Loucy (cell line): Measurements from ENCODE around the gene OR2AP1.
A peak's percentile ranks its signal among the peaks of the same experiment; 100 is the strongest.

ENCODE experiments used
- H2AFZ ChIP-seq: fragments of 200-600 bp; sonication (generic); 2 replicates; pipeline ENCODE4 v1.6.0; 2016; ENCODE audit warnings: antibody characterized with exemption, mild to moderate bottlenecking, low read length, moderate library complexity
- H3F3A ChIP-seq: fragments of 200-600 bp; 2 replicates; pipeline ENCODE4 v1.6.0; 2016; ENCODE audit warnings: antibody characterized with exemption, low read depth, mild to moderate bottlenecking
- H3K27me3 ChIP-seq: fragments of 200-600 bp; sonication (generic); 2 replicates; pipeline ENCODE4 v1.6.1; 2014; ENCODE audit warnings: low read length, mild to moderate bottlenecking; ENCODE audit not compliant: insufficient read depth, poor library complexity, severe bottlenecking
- H3K36me3 ChIP-seq: fragments of 200-600 bp; sonication (generic); 2 replicates; pipeline ENCODE4 v1.6.1; 2016; ENCODE audit warnings: low read length; ENCODE audit not compliant: insufficient read depth
- H3K4me1 ChIP-seq: fragments of 200-600 bp; sonication (generic); 2 replicates; pipeline ENCODE4 v1.5.1; 2014; ENCODE audit warnings: low read length, mild to moderate bottlenecking; ENCODE audit not compliant: insufficient read depth, poor library complexity, severe bottlenecking
- H3K4me2 ChIP-seq: fragments of 200-600 bp; sonication (generic); 2 replicates; pipeline ENCODE4 v1.6.0; 2014; ENCODE audit warnings: antibody characterized with exemption, low read length, low read depth, mild to moderate bottlenecking; ENCODE audit not compliant: poor library complexity, severe bottlenecking
- H3K4me3 ChIP-seq: fragments of 200-600 bp; sonication (generic); 2 replicates; pipeline ENCODE4 v1.5.1; 2014; ENCODE audit warnings: low read length, mild to moderate bottlenecking, mixed read lengths; ENCODE audit not compliant: poor library complexity, severe bottlenecking
- H3K79me2 ChIP-seq: fragments of 200-600 bp; sonication (generic); 2 replicates; pipeline ENCODE4 v1.6.1; 2014; ENCODE audit warnings: low read length; ENCODE audit not compliant: insufficient read depth
- H3K9ac ChIP-seq: fragments of 200-600 bp; sonication (generic); 2 replicates; pipeline ENCODE4 v1.6.0; 2014; ENCODE audit warnings: mild to moderate bottlenecking, low read depth, low read length, moderate library complexity; ENCODE audit not compliant: poor library complexity, severe bottlenecking
- H3K9me2 ChIP-seq: fragments of 200-600 bp; sonication (generic); replicated peaks from 2 replicates; pipeline ENCODE4 v1.6.1; 2016; ENCODE audit warnings: low read depth, low read length, mixed read lengths
- H3K9me3 ChIP-seq: fragments of 200-600 bp; sonication (generic); 2 replicates; pipeline ENCODE4 v1.6.1; 2014; ENCODE audit warnings: mild to moderate bottlenecking, antibody characterized with exemption, low read length, low read depth; ENCODE audit not compliant: insufficient read depth
- H4K20me1 ChIP-seq: fragments of 200-600 bp; sonication (generic); 2 replicates; pipeline ENCODE4 v1.6.0; 2014; ENCODE audit warnings: antibody characterized with exemption, low read length, mild to moderate bottlenecking; ENCODE audit not compliant: insufficient read depth, poor library complexity, severe bottlenecking
- EZH2phosphoT487 ChIP-seq: fragments of 200-600 bp; IDR thresholded peaks from 2 replicates; pipeline ENCODE4 v1.6.1; 2018; ENCODE audit warnings: antibody characterized with exemption, mild to moderate bottlenecking, moderate library complexity, borderline replicate concordance
- TF ChIP-seq, protein P1 (sequence below): fragments of 200-600 bp; sonication (generic); conservative IDR thresholded peaks from 2 replicates; pipeline ENCODE4 v1.5.1; 2014; ENCODE audit warnings: mild to moderate bottlenecking, antibody characterized with exemption, low read length

The OR2AP1 gene

DNA sequence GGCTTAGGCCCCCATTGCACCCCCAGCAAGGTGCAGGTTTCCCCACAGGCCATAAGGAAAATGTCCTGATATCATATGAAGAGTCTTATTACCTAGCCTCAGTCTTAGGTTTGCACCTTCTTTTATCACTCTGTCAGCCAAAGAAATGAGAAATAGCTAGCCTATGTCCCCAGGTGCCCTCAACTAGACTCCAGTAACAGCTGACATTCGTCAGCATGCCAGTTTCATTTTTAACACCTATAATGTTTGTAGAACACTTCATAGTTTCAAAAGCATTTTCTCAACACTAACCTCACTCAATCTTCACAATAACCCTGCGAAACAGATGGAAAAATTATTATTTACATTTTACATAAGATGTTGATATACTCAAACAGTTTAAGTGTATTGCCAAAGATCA lies 40.4 kb downstream of the OR2AP1 start:
- H2AFZ ChIP-seq = no peak overlapping the region
- TF ChIP-seq EZH2phosphoT487 = no peak
- TF ChIP-seq, protein P1, sequence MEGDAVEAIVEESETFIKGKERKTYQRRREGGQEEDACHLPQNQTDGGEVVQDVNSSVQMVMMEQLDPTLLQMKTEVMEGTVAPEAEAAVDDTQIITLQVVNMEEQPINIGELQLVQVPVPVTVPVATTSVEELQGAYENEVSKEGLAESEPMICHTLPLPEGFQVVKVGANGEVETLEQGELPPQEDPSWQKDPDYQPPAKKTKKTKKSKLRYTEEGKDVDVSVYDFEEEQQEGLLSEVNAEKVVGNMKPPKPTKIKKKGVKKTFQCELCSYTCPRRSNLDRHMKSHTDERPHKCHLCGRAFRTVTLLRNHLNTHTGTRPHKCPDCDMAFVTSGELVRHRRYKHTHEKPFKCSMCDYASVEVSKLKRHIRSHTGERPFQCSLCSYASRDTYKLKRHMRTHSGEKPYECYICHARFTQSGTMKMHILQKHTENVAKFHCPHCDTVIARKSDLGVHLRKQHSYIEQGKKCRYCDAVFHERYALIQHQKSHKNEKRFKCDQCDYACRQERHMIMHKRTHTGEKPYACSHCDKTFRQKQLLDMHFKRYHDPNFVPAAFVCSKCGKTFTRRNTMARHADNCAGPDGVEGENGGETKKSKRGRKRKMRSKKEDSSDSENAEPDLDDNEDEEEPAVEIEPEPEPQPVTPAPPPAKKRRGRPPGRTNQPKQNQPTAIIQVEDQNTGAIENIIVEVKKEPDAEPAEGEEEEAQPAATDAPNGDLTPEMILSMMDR = no peak
- no peak overlapping the region for H3K9ac ChIP-seq
- H3K4me2 ChIP-seq = no peak overlapping the region
- H3F3A ChIP-seq = no peaks in the 10 kb centered on the region
- H3K4me3 ChIP-seq = no peak overlapping the region
- H3K79me2 ChIP-seq = no peaks in the 10 kb centered on the region
- no peaks in the 10 kb centered on the region for H4K20me1 ChIP-seq
- no peaks in the 10 kb centered on the region; the same call in 1 of the 2 replicates for H3K9me3 ChIP-seq
- H3K9me2 ChIP-seq = no peaks in the 10 kb centered on the region
- H3K4me1 ChIP-seq = no peaks in the 10 kb centered on the region
- H3K36me3 ChIP-seq = no peaks in the 10 kb centered on the region
- no peaks in the 10 kb centered on the region for H3K27me3 ChIP-seq

DNA sequence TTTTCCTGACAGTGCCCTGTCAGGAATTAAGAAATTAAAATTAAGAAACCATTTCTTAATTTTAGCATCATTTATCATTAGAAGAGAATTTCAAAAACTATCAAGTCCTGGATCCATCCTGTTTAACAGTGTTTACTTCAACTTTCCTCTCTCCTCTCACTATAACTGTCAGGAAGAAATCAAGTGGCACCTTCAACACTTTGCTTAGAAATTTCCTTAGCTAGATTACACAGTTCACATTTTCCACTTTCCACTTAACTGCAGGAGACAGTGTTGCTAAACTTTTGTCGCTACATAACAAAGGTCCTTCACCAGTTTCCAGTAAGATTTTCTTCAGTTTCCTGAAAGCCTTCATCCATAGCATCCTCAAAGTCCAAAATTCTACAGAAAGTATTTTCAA lies 42.5 kb downstream of the OR2AP1 start:
- H3K4me2 ChIP-seq = no peak overlapping the region
- no peak overlapping the region for H3K9ac ChIP-seq
- no peaks in the 10 kb centered on the region for H4K20me1 ChIP-seq
- no peak overlapping the region for H3K4me3 ChIP-seq
- H3K9me3 ChIP-seq = no peaks in the 10 kb centered on the region; the same call in 1 of the 2 replicates
- H3K79me2 ChIP-seq = no peaks in the 10 kb centered on the region
- H3K9me2 ChIP-seq = no peaks in the 10 kb centered on the region
- no peaks in the 10 kb centered on the region for H3K36me3 ChIP-seq
- H3K27me3 ChIP-seq = no peaks in the 10 kb centered on the region
- H3K4me1 ChIP-seq = no peaks in the 10 kb centered on the region
- no peaks in the 10 kb centered on the region for H3F3A ChIP-seq
- no peak overlapping the region for H2AFZ ChIP-seq
- TF ChIP-seq, protein P1 = no peak
- no peak for TF ChIP-seq EZH2phosphoT487

DNA sequence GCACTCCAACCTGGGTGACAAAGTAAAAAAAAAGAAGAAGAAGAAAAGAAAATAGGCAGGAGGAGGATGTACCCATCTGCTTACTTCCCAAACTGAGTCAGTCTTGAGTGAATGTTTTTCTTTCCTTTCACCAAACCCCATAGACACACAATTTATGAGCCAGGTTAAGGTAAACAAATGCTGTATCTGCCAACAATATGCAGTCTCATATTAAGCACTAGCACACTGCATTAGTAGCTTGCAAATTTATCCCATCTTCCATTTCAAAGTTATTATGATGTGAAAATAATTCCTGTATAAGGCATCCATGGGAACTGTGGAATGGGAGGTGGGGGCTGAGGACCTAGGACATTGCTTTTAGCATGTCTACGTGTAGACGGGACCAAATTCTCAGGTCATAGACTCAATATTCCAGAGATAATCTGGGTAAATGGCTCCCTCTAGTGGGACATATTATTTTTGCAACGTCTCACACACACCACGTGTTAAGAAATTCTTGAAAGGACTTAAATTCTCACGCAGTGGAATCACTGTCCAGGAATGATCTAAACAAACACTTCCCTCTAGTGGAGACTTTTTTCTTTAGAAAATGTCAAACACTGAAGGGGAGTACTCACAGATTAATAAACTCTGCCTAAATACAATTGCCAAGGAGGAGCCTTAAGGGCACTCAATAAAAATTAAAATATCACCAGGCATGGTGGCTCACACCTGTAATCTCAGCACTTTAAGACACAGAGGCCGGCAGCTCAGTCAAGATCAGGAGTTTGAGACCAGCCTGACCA lies 47.3 kb downstream of the OR2AP1 start:
- Histone ChIP-seq H3K9ac (no peak overlapping the region), H3K9me3 (no peaks in the 10 kb centered on the region; the same call in 1 of the 2 replicates), H3F3A (no peaks in the 10 kb centered on the region), H3K9me2 (no peaks in the 10 kb centered on the region), H3K79me2 (no peaks in the 10 kb centered on the region), H3K4me3 (no peak overlapping the region), H2AFZ (peak overlapping the region; percentile 81; the same call in 1 of the 2 replicates), H3K4me1 (no peaks in the 10 kb centered on the region), H3K27me3 (no peaks in the 10 kb centered on the region), H3K36me3 (no peaks in the 10 kb centered on the region), H4K20me1 (no peaks in the 10 kb centered on the region), H3K4me2 (no peak overlapping the region)
- TF ChIP-seq, protein P1 = peak; percentile 97
- TF ChIP-seq EZH2phosphoT487 = no peak
